ENCODE data around the gene NEDD4L. TPM values are rescaled to one million over a fixed set of nuclear protein-coding genes. Genes with fewer than 3 reads are reported as not detected.

The NEDD4L gene
- total RNA-seq, 2 experiments from 2014 or later = 3.2 to 3.3 TPM

DNA sequence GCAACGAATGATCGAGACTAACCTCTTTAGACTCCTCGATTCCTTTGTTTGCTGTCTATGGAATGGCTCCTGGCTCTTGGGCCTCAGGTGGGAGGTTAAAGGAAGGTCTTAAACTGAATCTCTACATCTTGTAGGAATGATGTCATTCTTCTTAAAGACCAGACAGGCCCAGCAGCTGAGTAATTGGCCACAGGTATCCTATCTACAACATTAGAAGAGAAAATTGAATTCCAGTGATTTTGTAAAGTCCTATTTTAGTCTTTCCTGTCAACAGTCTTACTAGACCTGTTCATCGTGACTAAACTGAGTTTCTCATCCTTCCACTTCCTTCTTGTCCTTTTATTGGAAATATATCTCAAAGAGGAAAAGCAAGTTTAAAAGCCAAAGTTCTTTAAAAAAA lies 310.0 kb downstream of the NEDD4L start:
- ChIA-PET CTCF (ENCODE audit: unreplicated experiment) (no interaction called here), POLR2A (no interaction called here)
- TF ChIP-seq EZH2phosphoT487 (IDR thresholded peaks at IDR 0.05; ENCODE audit: borderline replicate concordance, low read depth, low read length) = no peak
- TF ChIP-seq, protein P1, sequence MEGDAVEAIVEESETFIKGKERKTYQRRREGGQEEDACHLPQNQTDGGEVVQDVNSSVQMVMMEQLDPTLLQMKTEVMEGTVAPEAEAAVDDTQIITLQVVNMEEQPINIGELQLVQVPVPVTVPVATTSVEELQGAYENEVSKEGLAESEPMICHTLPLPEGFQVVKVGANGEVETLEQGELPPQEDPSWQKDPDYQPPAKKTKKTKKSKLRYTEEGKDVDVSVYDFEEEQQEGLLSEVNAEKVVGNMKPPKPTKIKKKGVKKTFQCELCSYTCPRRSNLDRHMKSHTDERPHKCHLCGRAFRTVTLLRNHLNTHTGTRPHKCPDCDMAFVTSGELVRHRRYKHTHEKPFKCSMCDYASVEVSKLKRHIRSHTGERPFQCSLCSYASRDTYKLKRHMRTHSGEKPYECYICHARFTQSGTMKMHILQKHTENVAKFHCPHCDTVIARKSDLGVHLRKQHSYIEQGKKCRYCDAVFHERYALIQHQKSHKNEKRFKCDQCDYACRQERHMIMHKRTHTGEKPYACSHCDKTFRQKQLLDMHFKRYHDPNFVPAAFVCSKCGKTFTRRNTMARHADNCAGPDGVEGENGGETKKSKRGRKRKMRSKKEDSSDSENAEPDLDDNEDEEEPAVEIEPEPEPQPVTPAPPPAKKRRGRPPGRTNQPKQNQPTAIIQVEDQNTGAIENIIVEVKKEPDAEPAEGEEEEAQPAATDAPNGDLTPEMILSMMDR (conservative IDR thresholded peaks at IDR 0.05; ENCODE audit: low read length) = no peak
- Histone ChIP-seq H3K36me3 (ENCODE audit: insufficient read depth, low read length) (no peaks in the 10 kb centered on the region), H3K27ac (ENCODE audit: low read depth, low read length, poor library complexity, severe bottlenecking) (no peak overlapping the region), H3K4me1 (ENCODE audit: insufficient read depth, low read length, poor library complexity, severe bottlenecking) (no peaks in the 10 kb centered on the region), H3K4me2 (ENCODE audit: low read length) (no peak overlapping the region), H3K9me3 (ENCODE audit: low read length) (no peaks in the 10 kb centered on the region), H3K79me2 (ENCODE audit: insufficient read depth, low read depth, low read length) (no peaks in the 10 kb centered on the region), H4K20me1 (ENCODE audit: insufficient read depth, low read length) (no peaks in the 10 kb centered on the region), H3K9me2 (ENCODE audit: insufficient read depth, low read length) (no peaks in the 10 kb centered on the region), H2AFZ (ENCODE audit: low read length) (no peak overlapping the region), H3K4me3 (ENCODE audit: low read depth, low read length, poor library complexity, severe bottlenecking) (no peak overlapping the region)
- intact Hi-C loops (cut with micrococcal nuclease; ENCODE audit: unreplicated experiment) = no loop called here
- no TSS peak for BruUV-seq (replicated peaks)
- no peak for DNase-seq (ENCODE audit: low spot score)

DNA sequence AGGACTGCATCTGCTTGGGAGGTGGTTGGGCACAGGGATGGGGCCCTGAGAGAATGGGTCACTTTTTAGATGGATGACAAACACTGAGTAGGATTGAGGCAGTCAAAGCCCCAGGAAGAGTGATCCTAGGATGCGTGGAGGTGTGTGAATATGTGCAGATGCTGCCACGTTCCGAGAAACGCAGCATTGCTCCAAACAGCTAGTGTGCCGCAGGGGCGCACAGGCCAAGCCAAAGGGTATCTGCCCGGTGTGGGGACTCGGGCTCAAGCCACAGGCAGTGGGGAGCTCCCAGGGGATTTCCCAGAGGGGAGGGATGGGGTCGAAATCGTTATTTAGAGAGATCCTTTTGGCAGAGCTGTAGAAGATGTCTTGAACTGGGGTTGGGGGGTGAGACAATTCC lies 310.8 kb downstream of the NEDD4L start:
- H3K9me3 ChIP-seq (ENCODE audit: low read length) = no peaks in the 10 kb centered on the region
- TF ChIP-seq, protein P1 (conservative IDR thresholded peaks at IDR 0.05; ENCODE audit: low read length) = no peak
- no peak for TF ChIP-seq EZH2phosphoT487 (IDR thresholded peaks at IDR 0.05; ENCODE audit: borderline replicate concordance, low read depth, low read length)
- no TSS peak for BruUV-seq (replicated peaks)
- no peaks in the 10 kb centered on the region for H3K4me1 ChIP-seq (ENCODE audit: insufficient read depth, low read length, poor library complexity, severe bottlenecking)
- intact Hi-C loops (cut with micrococcal nuclease; ENCODE audit: unreplicated experiment) = no loop called here
- no peaks in the 10 kb centered on the region for H3K9me2 ChIP-seq (ENCODE audit: insufficient read depth, low read length)
- ChIA-PET POLR2A (no interaction called here), CTCF (ENCODE audit: unreplicated experiment) (no interaction called here)
- H3K4me2 ChIP-seq (ENCODE audit: low read length) = no peak overlapping the region
- no peak overlapping the region for H3K27ac ChIP-seq (ENCODE audit: low read depth, low read length, poor library complexity, severe bottlenecking)
- H3K79me2 ChIP-seq (ENCODE audit: insufficient read depth, low read depth, low read length) = no peaks in the 10 kb centered on the region
- no peak overlapping the region for H2AFZ ChIP-seq (ENCODE audit: low read length)
- H3K36me3 ChIP-seq (ENCODE audit: insufficient read depth, low read length) = no peaks in the 10 kb centered on the region
- no peaks in the 10 kb centered on the region for H4K20me1 ChIP-seq (ENCODE audit: insufficient read depth, low read length)
- DNase-seq (ENCODE audit: low spot score) = no peak
- H3K4me3 ChIP-seq (ENCODE audit: low read depth, low read length, poor library complexity, severe bottlenecking) = no peak overlapping the region

- POLR2A ChIA-PET = no interaction called here
- H3K4me1 ChIP-seq (ENCODE audit: insufficient read depth, low read length, poor library complexity, severe bottlenecking) = no peaks in the 10 kb centered on the region
- H2AFZ ChIP-seq (ENCODE audit: low read length) = no peak overlapping the region
- H3K9me3 ChIP-seq (ENCODE audit: low read length) = no peaks in the 10 kb centered on the region
- no peaks in the 10 kb centered on the region for H4K20me1 ChIP-seq (ENCODE audit: insufficient read depth, low read length)
- DNase-seq (ENCODE audit: low spot score) = no peak
- no peaks in the 10 kb centered on the region for H3K79me2 ChIP-seq (ENCODE audit: insufficient read depth, low read depth, low read length)
- TF ChIP-seq, protein P1 (conservative IDR thresholded peaks at IDR 0.05; ENCODE audit: low read length) = no peak
- no peak for TF ChIP-seq EZH2phosphoT487 (IDR thresholded peaks at IDR 0.05; ENCODE audit: borderline replicate concordance, low read depth, low read length)
- H3K36me3 ChIP-seq (ENCODE audit: insufficient read depth, low read length) = no peaks in the 10 kb centered on the region
- H3K4me3 ChIP-seq (ENCODE audit: low read depth, low read length, poor library complexity, severe bottlenecking) = no peak overlapping the region
- CTCF ChIA-PET (ENCODE audit: unreplicated experiment) = no interaction called here
- BruUV-seq (replicated peaks) = no TSS peak
- no peak overlapping the region for H3K4me2 ChIP-seq (ENCODE audit: low read length)
- H3K27ac ChIP-seq (ENCODE audit: low read depth, low read length, poor library complexity, severe bottlenecking) = no peak overlapping the region
- intact Hi-C loops (cut with micrococcal nuclease; ENCODE audit: unreplicated experiment) = no loop called here
- no peaks in the 10 kb centered on the region for H3K9me2 ChIP-seq (ENCODE audit: insufficient read depth, low read length)
These were observed 311.2 kb downstream of the NEDD4L start for GRCh38 chr18:58355243-58355642.

All from OCI-LY7 (cell line).